Activated naive CD4-positive, alpha-beta T cell treated with anti-CD3 and anti-CD28 coated beads, Interleukin-2, amount 10 ng/mL, durations not matched to agents 7 days and 5 days (primary cell): ENCODE measurements around the gene LMLN.
"Not testable (repeated sequence)": the region's sequence is repeated elsewhere in the genome, so short reads cannot be mapped to it uniquely, and the experiment has no call there.

Experiments used
- CTCF ChIA-PET: fragments of 350-600 bp; sonication (Branson Sonifier 250); formaldehyde crosslinking; loops from one replicate; lab custom pipeline; 2021; ENCODE audit warnings: antibody characterized with exemption; lab: Charles Lee
- DNase-seq: peaks from one replicate; pipeline ENCODE4 v3.0.0-alpha.2; 2020
- H3K27ac Mint-ChIP-seq: one replicate; pipeline ENCODE4 v1.8.0; 2021; ENCODE audit warnings: mild to moderate bottlenecking, moderate library complexity, mixed read lengths
- H3K27me3 Mint-ChIP-seq: one replicate; pipeline ENCODE4 v1.8.0; 2021; ENCODE audit warnings: mild to moderate bottlenecking, mixed read lengths
- H3K36me3 Mint-ChIP-seq: one replicate; pipeline ENCODE4 v1.8.0; 2021; ENCODE audit warnings: mixed read lengths
- H3K4me1 Mint-ChIP-seq: one replicate; pipeline ENCODE4 v1.8.0; 2021; ENCODE audit warnings: mixed read lengths
- H3K4me3 Mint-ChIP-seq: one replicate; pipeline ENCODE4 v1.8.0; 2021; ENCODE audit warnings: mild to moderate bottlenecking, moderate library complexity, mixed read lengths
- H3K9me3 Mint-ChIP-seq: one replicate; pipeline ENCODE4 v1.8.0; 2021; ENCODE audit warnings: mixed read lengths

Gene LMLN

GRCh38 chr3:197959891-197960693 is at the start of gene LMLN:
TSS of gene LMLN (plus strand) at chr3:197960217. CDS start at chr3:197960246, 29 bp downstream.
- peak; percentile 98 for DNase-seq
- CTCF ChIA-PET, result interaction anchor here (1.7 kb wide), 1 partner anchor 120 kb away, joined by 5 read pairs; no protein-coding TSS in a partner anchor
- Mint-ChIP-seq H3K36me3 (peaks cover 36% of the 10 kb centered on the region), H3K9me3 (no peaks in the 10 kb centered on the region), H3K4me1 (peaks cover 57% of the 10 kb centered on the region), H3K27ac (peak within 1 kb of the TSS; percentile 95), H3K4me3 (peak within 1 kb of the TSS; percentile 76), H3K27me3 (peaks cover 4% of the 10 kb centered on the region)

GRCh38 chr3:197912741-197913476 is 47.1 kb upstream of the LMLN start:
- H3K27ac Mint-ChIP-seq, result no peak overlapping the region
- H3K4me3 Mint-ChIP-seq, result no peak overlapping the region
- CTCF ChIA-PET, result interaction anchor here (1.9 kb wide), 1 partner anchor 30 kb away, joined by 5 read pairs; no protein-coding TSS in a partner anchor
- H3K27me3 Mint-ChIP-seq, result no peaks in the 10 kb centered on the region
- no peak for DNase-seq
- H3K36me3 Mint-ChIP-seq, result no peaks in the 10 kb centered on the region
- H3K9me3 Mint-ChIP-seq, result no peaks in the 10 kb centered on the region
- H3K4me1 Mint-ChIP-seq, result no peaks in the 10 kb centered on the region

- no peaks in the 10 kb centered on the region for H3K9me3 Mint-ChIP-seq
Observed at GRCh38 chr3:197913641-197914380, 46.2 kb upstream of the LMLN start.

GRCh38 chr3:197921429-197922275 is 38.4 kb upstream of the LMLN start:
- H3K4me3 Mint-ChIP-seq, H3K27me3 Mint-ChIP-seq, H3K4me1 Mint-ChIP-seq, DNase-seq, H3K27ac Mint-ChIP-seq, H3K9me3 Mint-ChIP-seq, CTCF ChIA-PET, H3K36me3 Mint-ChIP-seq: not testable (repeated sequence)

More at GRCh38 chr3:197913641-197914380, 46.2 kb upstream of the LMLN start:
- Mint-ChIP-seq H3K4me1 (no peaks in the 10 kb centered on the region), H3K27ac (no peak overlapping the region), H3K4me3 (no peak overlapping the region), H3K27me3 (no peaks in the 10 kb centered on the region), H3K36me3 (no peaks in the 10 kb centered on the region)
- CTCF ChIA-PET, result no interaction called here
- DNase-seq, result no peak

- DNase-seq, result no peak
- Mint-ChIP-seq H3K4me3 (no peak overlapping the region), H3K4me1 (peaks cover 4% of the 10 kb centered on the region), H3K36me3 (peaks cover 16% of the 10 kb centered on the region), H3K9me3 (no peaks in the 10 kb centered on the region), H3K27me3 (no peaks in the 10 kb centered on the region), H3K27ac (no peak overlapping the region)
- CTCF ChIA-PET, result interaction anchor here (1.4 kb wide), 1 partner anchor 21 kb away, joined by 3 read pairs; no protein-coding TSS in a partner anchor
Observed at GRCh38 chr3:197926418-197926817, 33.6 kb upstream of the LMLN start.

- CTCF ChIA-PET, H3K4me3 Mint-ChIP-seq, DNase-seq, H3K27me3 Mint-ChIP-seq, H3K27ac Mint-ChIP-seq, H3K9me3 Mint-ChIP-seq, H3K4me1 Mint-ChIP-seq: not testable (repeated sequence)
- H3K36me3 Mint-ChIP-seq, result peaks cover 11% of the 10 kb centered on the region
Observed at GRCh38 chr3:197927578-197927977, 32.4 kb upstream of the LMLN start.

- Mint-ChIP-seq H3K9me3 (no peaks in the 10 kb centered on the region), H3K27me3 (no peaks in the 10 kb centered on the region), H3K4me3 (no peak overlapping the region), H3K36me3 (peaks cover 2% of the 10 kb centered on the region), H3K4me1 (peaks cover 3% of the 10 kb centered on the region), H3K27ac (no peak overlapping the region)
- CTCF ChIA-PET, result interaction anchor here (0.6 to 2.1 kb wide), 3 partner anchors 8 to 32 kb away, joined by 3 to 5 read pairs (median 4); no protein-coding TSS in a partner anchor
- no peak for DNase-seq
Observed at GRCh38 chr3:197936819-197937384, 23.1 kb upstream of the LMLN start.

- Mint-ChIP-seq H3K27ac (no peak overlapping the region), H3K4me3 (no peak overlapping the region), H3K27me3 (no peaks in the 10 kb centered on the region), H3K9me3 (no peaks in the 10 kb centered on the region), H3K4me1 (peaks cover 3% of the 10 kb centered on the region), H3K36me3 (peaks cover 2% of the 10 kb centered on the region)
- CTCF ChIA-PET, result interaction anchor here (2.4 kb wide), 1 partner anchor 34 kb away, joined by 23 read pairs; no protein-coding TSS in a partner anchor
- no peak for DNase-seq
Observed at GRCh38 chr3:197940745-197941384, 19.2 kb upstream of the LMLN start.

GRCh38 chr3:197942956-197943556 is 17.0 kb upstream of the LMLN start:
- H3K27ac Mint-ChIP-seq, result no peak overlapping the region
- DNase-seq, result peak; percentile 40
- H3K36me3 Mint-ChIP-seq, result peaks cover 2% of the 10 kb centered on the region
- H3K27me3 Mint-ChIP-seq, result peaks cover 5% of the 10 kb centered on the region
- H3K4me3 Mint-ChIP-seq, result no peak overlapping the region
- H3K4me1 Mint-ChIP-seq, result peaks cover 3% of the 10 kb centered on the region
- no peaks in the 10 kb centered on the region for H3K9me3 Mint-ChIP-seq
- CTCF ChIA-PET, result interaction anchor here (1.1 to 2.4 kb wide), 7 partner anchors 13 to 343 kb away, joined by 3 to 23 read pairs (median 3); no protein-coding TSS in a partner anchor

- peaks cover 35% of the 10 kb centered on the region for H3K36me3 Mint-ChIP-seq
- no peak for DNase-seq
- CTCF ChIA-PET, result interaction anchor here (1.0 to 1.5 kb wide), 2 partner anchors 42 to 131 kb away, joined by 3 to 7 read pairs; no protein-coding TSS in a partner anchor
- no peaks in the 10 kb centered on the region for H3K9me3 Mint-ChIP-seq
- peak overlapping the region; percentile 93 for H3K4me3 Mint-ChIP-seq
- peaks cover 41% of the 10 kb centered on the region for H3K4me1 Mint-ChIP-seq
- peak overlapping the region; percentile 97 for H3K27ac Mint-ChIP-seq
- peaks cover 5% of the 10 kb centered on the region for H3K27me3 Mint-ChIP-seq
Observed at GRCh38 chr3:197949191-197949777, 10.7 kb upstream of the LMLN start.

GRCh38 chr3:197949778-197950676 is 10.0 kb upstream of the LMLN start, which contains the start of gene RPL35A:
TSS of gene RPL35A (plus strand) at chr3:197950190. CDS start at chr3:197950968, 778 bp downstream.
- H3K27me3 Mint-ChIP-seq, result peaks cover 5% of the 10 kb centered on the region
- peak; percentile 87 for DNase-seq
- peaks cover 48% of the 10 kb centered on the region for H3K4me1 Mint-ChIP-seq
- peak within 1 kb of the TSS; percentile 97 for H3K27ac Mint-ChIP-seq
- CTCF ChIA-PET, result interaction anchor here (1.0 to 1.5 kb wide), 2 partner anchors 130 kb away, joined by 3 to 7 read pairs; no protein-coding TSS in a partner anchor
- no peaks in the 10 kb centered on the region for H3K9me3 Mint-ChIP-seq
- H3K36me3 Mint-ChIP-seq, result peaks cover 43% of the 10 kb centered on the region
- peak within 1 kb of the TSS; percentile 93 for H3K4me3 Mint-ChIP-seq
